GM11168 (cell line): ENCODE measurements around the gene RAC3.

Source experiments
- in situ Hi-C: fragments of 300-500 bp; cut with MboI; formaldehyde crosslinking; loops from one replicate; pipeline ENCODE4 v1.12.0; 2022; ENCODE audit warnings: low sequenced_read_pairs; ENCODE audit not compliant: unreplicated experiment

RAC3 gene

GRCh38 chr17:81998691-81999438 lies 32.6 kb upstream of the RAC3 start:
- in situ Hi-C loops, result no loop called here

GRCh38 chr17:81999587-81999975 lies 31.9 kb upstream of the RAC3 start:
- in situ Hi-C loops, result no loop called here

GRCh38 chr17:81999976-82000802 lies 31.3 kb upstream of the RAC3 start:
- in situ Hi-C loops, result no loop called here

GRCh38 chr17:82000803-82001570 lies 30.5 kb upstream of the RAC3 start:
- in situ Hi-C loops, result no loop called here

GRCh38 chr17:82001571-82002056 lies 29.9 kb upstream of the RAC3 start:
- in situ Hi-C loops, result no loop called here

GRCh38 chr17:82003411-82004381 lies 27.8 kb upstream of the RAC3 start:
- in situ Hi-C loops, result no loop called here

- in situ Hi-C loops, result no loop called here
These were observed 26.7 kb upstream of the RAC3 start for GRCh38 chr17:82004517-82005455.

GRCh38 chr17:82005701-82006348 lies 25.7 kb upstream of the RAC3 start:
- in situ Hi-C loops, result no loop called here

- in situ Hi-C loops, result no loop called here
These were observed 24.8 kb upstream of the RAC3 start for GRCh38 chr17:82006468-82007227.

GRCh38 chr17:82007228-82007494 lies 24.3 kb upstream of the RAC3 start:
- in situ Hi-C loops, result no loop called here

GRCh38 chr17:82007495-82008257 lies 23.8 kb upstream of the RAC3 start:
- in situ Hi-C loops, result no loop called here

GRCh38 chr17:82008258-82008940 lies 23.1 kb upstream of the RAC3 start:
- in situ Hi-C loops, result no loop called here

- in situ Hi-C loops, result no loop called here
These were observed 22.5 kb upstream of the RAC3 start for GRCh38 chr17:82008941-82009405.

GRCh38 chr17:82009413-82009812 lies 22.1 kb upstream of the RAC3 start:
- in situ Hi-C loops, result no loop called here

GRCh38 chr17:82010575-82011525 lies 20.6 kb upstream of the RAC3 start:
- in situ Hi-C loops, result no loop called here
